NCI-H128 (cell line): Measurements from ENCODE around the gene RDH8.
"Not testable (repeated sequence)": the region's sequence is repeated elsewhere in the genome, so short reads cannot be mapped to it uniquely, and the experiment has no call there.

Source experiments
- DNase-seq: peaks from one replicate; lab custom pipeline; 2025; ENCODE audit not compliant: unreplicated experiment; lab: John Stamatoyannopoulos, UW

RDH8 gene

GRCh38 chr19:10005632-10006334 lies 7.5 kb upstream of the RDH8 start:
- no peak for DNase-seq

GRCh38 chr19:10006335-10006708 lies 7.0 kb upstream of the RDH8 start:
- no peak for DNase-seq

GRCh38 chr19:10006752-10007323 lies 6.4 kb upstream of the RDH8 start:
- no peak for DNase-seq

GRCh38 chr19:10007371-10008183 lies 5.7 kb upstream of the RDH8 start:
- DNase-seq: no peak

- DNase-seq: no peak
Measured at GRCh38 chr19:10008184-10008765, 5.0 kb upstream of the RDH8 start.

GRCh38 chr19:10009714-10010224 lies 3.5 kb upstream of the RDH8 start:
- DNase-seq: no peak

- no peak for DNase-seq
Measured at GRCh38 chr19:10010247-10010691, 3.0 kb upstream of the RDH8 start, which contains the start of gene COL5A3. COL5A3 (minus strand) TSS chr19:10010504; CDS start chr19:10010385, 119 bp downstream.

- no peak for DNase-seq
Measured at GRCh38 chr19:10010939-10011338, 2.3 kb upstream of the RDH8 start.

GRCh38 chr19:10011974-10012373 lies 1.3 kb upstream of the RDH8 start:
- no peak for DNase-seq

GRCh38 chr19:10013834-10014618 lies 743 bp downstream of the RDH8 start:
- DNase-seq: no peak

GRCh38 chr19:10018263-10018662 lies 5.0 kb downstream of the RDH8 start:
- DNase-seq: no peak

GRCh38 chr19:10018786-10019185 lies 5.5 kb downstream of the RDH8 start:
- DNase-seq: no peak

- DNase-seq: no peak
Measured at GRCh38 chr19:10019246-10019645, 6.0 kb downstream of the RDH8 start.

GRCh38 chr19:10020851-10021250 lies 7.6 kb downstream of the RDH8 start:
- no peak for DNase-seq

- no peak for DNase-seq
Measured at GRCh38 chr19:10021446-10021845, 8.2 kb downstream of the RDH8 start.

- no peak for DNase-seq
Measured at GRCh38 chr19:10021863-10022262, 8.6 kb downstream of the RDH8 start.

- DNase-seq: not testable (repeated sequence)
Measured at GRCh38 chr19:10023096-10023495, 9.8 kb downstream of the RDH8 start.

- no peak for DNase-seq
Measured at GRCh38 chr19:10026744-10027143, 13.5 kb downstream of the RDH8 start.

GRCh38 chr19:10027158-10027997 lies 14.1 kb downstream of the RDH8 start:
- peak; percentile 58 for DNase-seq

GRCh38 chr19:10033614-10034013 lies 20.3 kb downstream of the RDH8 start:
- DNase-seq: no peak
